HepG2 (cell line): Measurements from ENCODE around the gene HKDC1. TPM values are rescaled to one million over a fixed set of nuclear protein-coding genes. Genes with fewer than 3 reads are reported as not detected.

ENCODE experiments used
- ATAC-seq: fragments of 200-7000 bp; cut with Tn5 transposase; 3 replicates; pipeline ENCODE4 v1.9.1; 2020; ENCODE audit warnings: mild to moderate bottlenecking, moderate library complexity
- BruUV-seq: library from RNA; stranded (reverse); fragments of 400-500 nt; replicated peaks from 2 replicates; lab custom pipeline; 2021; lab: Mats Ljungman, UMichigan
- CTCF ChIA-PET: fragments of 300-600 bp; formaldehyde crosslinking; extraction: SDS; loops from one replicate; lab custom pipeline; 2021; ENCODE audit warnings: low total read pairs, inconsistent platforms, low intra/inter-chr PET ratio; lab: Yijun Ruan, JAX
- POLR2A ChIA-PET: fragments of 350-600 bp; sonication (Branson Sonifier 250); formaldehyde crosslinking; loops from one replicate; lab custom pipeline; 2020; ENCODE audit warnings: antibody characterized with exemption, inconsistent platforms; lab: Yijun Ruan, JAX
- DNase-seq: peaks from one replicate; pipeline ENCODE4 v3.0.0-alpha.2; 2015; ENCODE audit warnings: low spot score
- FAIRE-seq: peaks from 3 replicates; lab custom pipeline; 2011; peaks lifted over from hg19 to GRCh38; lab: Jason Lieb, UNC
- H2AFZ ChIP-seq: one replicate; pipeline ENCODE4 v1.6.1; 2011; ENCODE audit warnings: low read length, inconsistent platforms
- H3K27ac ChIP-seq: fragments of 300-600 bp; 3 replicates; pipeline ENCODE4 v1.8.0; 2011; ENCODE audit warnings: mixed run types, mild to moderate bottlenecking, mixed read lengths, low read length, inconsistent platforms; ENCODE audit not compliant: insufficient read depth; ENCODE audit errors: extremely low read length
- H3K27me3 ChIP-seq, 2 experiments: fragments of 200-600 bp in 1 of 2; 2 replicates in 1 of 2; 3 replicates in 1 of 2; pipeline versions ENCODE4 v1.6.0 to v1.8.0; 2011; ENCODE audit warnings: low read length in 2 of 2, mild to moderate bottlenecking in 2 of 2, moderate library complexity in 2 of 2, inconsistent platforms in 1 of 2; ENCODE audit not compliant: insufficient read depth in 2 of 2, control insufficient read depth in 1 of 2
- H3K36me3 ChIP-seq, 2 experiments: fragments of 200-600 bp in 1 of 2; replicated peaks in 1 of 2; 2 replicates in 1 of 2; 3 replicates in 1 of 2; pipeline versions ENCODE4 v1.5.1 to v1.8.0; 2011; ENCODE audit warnings: low read length in 2 of 2, inconsistent platforms in 1 of 2; ENCODE audit not compliant: insufficient read depth in 2 of 2, control insufficient read depth in 1 of 2
- H3K4me1 ChIP-seq: 2 replicates; pipeline ENCODE4 v1.5.1; 2012; ENCODE audit warnings: low read length, inconsistent platforms; ENCODE audit not compliant: insufficient read depth
- H3K4me2 ChIP-seq: 2 replicates; pipeline ENCODE4 v1.6.0; 2011; ENCODE audit warnings: low read depth, low read length, inconsistent platforms
- H3K4me3 ChIP-seq, 3 experiments: fragments of 200-600 bp in 1 of 3; sonication (generic), shearing (Covaris generic) in 1 of 3; replicated peaks in 1 of 3; 2 replicates each; pipeline ENCODE4 v1.5.1; 2011 to 2016; ENCODE audit warnings: low read length in 3 of 3, inconsistent platforms in 2 of 3, low read depth in 2 of 3, mild to moderate bottlenecking in 2 of 3, control low read depth in 1 of 3, mixed read lengths in 1 of 3; ENCODE audit not compliant: insufficient read depth in 1 of 3
- H3K79me2 ChIP-seq: one replicate; pipeline ENCODE4 v1.6.1; 2011; ENCODE audit warnings: low read length, inconsistent platforms; ENCODE audit not compliant: insufficient read depth
- H3K9ac ChIP-seq: 2 replicates; pipeline ENCODE4 v1.6.0; 2011; ENCODE audit warnings: mild to moderate bottlenecking, low read depth, low read length, inconsistent platforms; ENCODE audit not compliant: insufficient read depth
- H3K9me3 ChIP-seq: 2 replicates; pipeline ENCODE4 v1.5.1; 2012; ENCODE audit warnings: mild to moderate bottlenecking, low read length
- H4K20me1 ChIP-seq: 2 replicates; pipeline ENCODE4 v1.6.0; 2011; ENCODE audit warnings: inconsistent platforms, mild to moderate bottlenecking, low read length, moderate library complexity; ENCODE audit not compliant: insufficient read depth
- BRCA1 ChIP-seq: sonication (generic); formaldehyde crosslinking; IDR thresholded peaks from 2 replicates; pipeline ENCODE4 v1.4.0; 2020; ENCODE audit warnings: missing genetic modification reagents
- DNMT1 ChIP-seq: sonication (generic); formaldehyde crosslinking; IDR thresholded peaks from 2 replicates; pipeline ENCODE4 v1.5.1; 2020; ENCODE audit warnings: mild to moderate bottlenecking, missing genetic modification reagents
- GABPB1 ChIP-seq: IDR thresholded peaks from 2 replicates; pipeline ENCODE4 v1.6.1; 2016; ENCODE audit warnings: mild to moderate bottlenecking, missing genetic modification reagents, moderate library complexity, missing compliant biosample characterization
- HIVEP1 ChIP-seq: sonication (generic); formaldehyde crosslinking; IDR thresholded peaks from 2 replicates; pipeline ENCODE4 v1.4.0; 2020; ENCODE audit warnings: mild to moderate bottlenecking, missing genetic modification reagents
- KDM6A ChIP-seq: IDR thresholded peaks from 2 replicates; pipeline ENCODE4 v1.6.1; 2016; ENCODE audit warnings: low read depth
- NFIC ChIP-seq: IDR thresholded peaks from 2 replicates; pipeline ENCODE4 v1.6.1; 2012; ENCODE audit warnings: mild to moderate bottlenecking, low read length, inconsistent platforms
- PRMT3 ChIP-seq: sonication (generic); formaldehyde crosslinking; IDR thresholded peaks from 2 replicates; pipeline ENCODE4 v1.8.1; 2022; ENCODE audit warnings: low read depth, mild to moderate bottlenecking, moderate library complexity, missing genetic modification reagents, borderline replicate concordance
- RAD51 ChIP-seq: fragments of 450-650 bp; IDR thresholded peaks from 2 replicates; pipeline ENCODE4 v1.6.1; 2016; ENCODE audit warnings: borderline replicate concordance
- RFX5 ChIP-seq: IDR thresholded peaks from 2 replicates; pipeline ENCODE4 v1.6.1; 2011; ENCODE audit warnings: low read depth, low read length, improper control_type of control experiment
- ZBTB46 ChIP-seq: sonication (generic); formaldehyde crosslinking; IDR thresholded peaks from 2 replicates; pipeline ENCODE4 v1.4.0; 2020; ENCODE audit warnings: mild to moderate bottlenecking, missing genetic modification reagents, borderline replicate concordance
- ZFP41 ChIP-seq: sonication (generic); formaldehyde crosslinking; IDR thresholded peaks from 2 replicates; pipeline ENCODE4 v1.4.0; 2020; ENCODE audit warnings: mild to moderate bottlenecking, missing genetic modification reagents, borderline replicate concordance
- ZNF20 ChIP-seq: sonication (generic); formaldehyde crosslinking; IDR thresholded peaks from 2 replicates; pipeline ENCODE4 v1.4.0; 2020; ENCODE audit warnings: mild to moderate bottlenecking, moderate library complexity, missing genetic modification reagents
- ZNF446 ChIP-seq: sonication (generic); formaldehyde crosslinking; IDR thresholded peaks from 2 replicates; pipeline ENCODE4 v1.5.0; 2020; ENCODE audit warnings: mild to moderate bottlenecking, missing genetic modification reagents
- ZSCAN31 ChIP-seq: sonication (generic); formaldehyde crosslinking; IDR thresholded peaks from 2 replicates; pipeline ENCODE4 v1.5.0; 2020; ENCODE audit warnings: low read depth, mild to moderate bottlenecking, missing genetic modification reagents
- WGBS: methylation state at CpG from one replicate; pipeline ENCODE4 v1.1.6; 2017; ENCODE audit warnings: low lambda C conversion rate; 5-methylcytosine and 5-hydroxymethylcytosine counted together
- in situ Hi-C: cut with HindIII; loops from 2 replicates; pipeline ENCODE4 v1.10.0; 2017; ENCODE audit warnings: low pct_unique_long_range_greater_than_20kb; ENCODE audit not compliant: extremely low pct_ligation_motif_present
- intact Hi-C: fragments of 100-400 bp; cut with micrococcal nuclease; formaldehyde crosslinking; loops from one replicate; pipeline ENCODE4 v1.10.0; 2022; ENCODE audit not compliant: unreplicated experiment
- polyA plus RNA-seq, 8 experiments: library from polyadenylated mRNA; depleted of rRNA in 3 of 8; stranded (reverse) in 7 of 8; unstranded in 1 of 8; fragments of >200 nt; fragmentation: Illumina TruSeq in 4 of 8; extraction: Trizol in 4 of 8; gene quantifications; 2 replicates each; pipeline versions ENCODE4 v1.2.1 to v1.2.3, GENCODE V29; 2011 to 2016; ENCODE audit warnings: low read depth in 4 of 8, missing spikeins in 1 of 8, mixed read lengths in 1 of 8; ENCODE audit not compliant: insufficient read depth in 1 of 8
- total RNA-seq, 5 experiments: library from RNA; depleted of rRNA; stranded (reverse); fragments of >200 nt; fragmentation: Illumina TruSeq; extraction: Trizol; gene quantifications; 2 replicates each; pipeline ENCODE4 v1.2.3, GENCODE V29; 2016; ENCODE audit warnings: low read depth in 1 of 5
- TF ChIP-seq, protein P1 (sequence below): sonication (generic); formaldehyde crosslinking; IDR thresholded peaks from 2 replicates; pipeline ENCODE4 v1.8.0; 2022; ENCODE audit warnings: missing genetic modification reagents, low read depth, mild to moderate bottlenecking, borderline replicate concordance

The HKDC1 gene
- total and polyA plus RNA-seq, 2 of the 13 experiments (the other 11 are each of a cell fraction or from before 2014, with no cell fraction given) = 8.1 to 12.4 TPM

GRCh38 chr10:69287181-69287580 lies 67.0 kb downstream of the HKDC1 start:
- Histone ChIP-seq H4K20me1 (no peaks in the 10 kb centered on the region), H3K36me3 (no peaks in the 10 kb centered on the region), H2AFZ (no peak overlapping the region), H3K9me3 (no peaks in the 10 kb centered on the region), H3K79me2 (no peaks in the 10 kb centered on the region), H3K4me1 (no peaks in the 10 kb centered on the region; the same call in 1 of the 2 replicates), H3K4me2 (no peak overlapping the region), H3K27ac (no peak overlapping the region), H3K4me3 (no peak overlapping the region), H3K27me3 (peaks cover 0 to 9% of the 10 kb centered on the region in 2 experiments; a peak in 2 of 5 replicates), H3K9ac (no peak overlapping the region)
- in situ Hi-C loops (no loop called here), intact Hi-C loops (no loop called here)
- 51% methylated on average over 4 of the region's 4 CpGs for WGBS
- ChIA-PET POLR2A (no interaction called here), CTCF (no interaction called here)
- no peak for FAIRE-seq
- no TSS peak for BruUV-seq
- no peak for TF ChIP-seq RAD51
- no peak for TF ChIP-seq ZNF446 (CRISPR knock-in tag)
- TF ChIP-seq KDM6A (CRISPR knock-in tag) = no peak
- TF ChIP-seq ZBTB46 (CRISPR knock-in tag) = no peak
- TF ChIP-seq ZFP41 (CRISPR knock-in tag) = no peak
- TF ChIP-seq, protein P1, sequence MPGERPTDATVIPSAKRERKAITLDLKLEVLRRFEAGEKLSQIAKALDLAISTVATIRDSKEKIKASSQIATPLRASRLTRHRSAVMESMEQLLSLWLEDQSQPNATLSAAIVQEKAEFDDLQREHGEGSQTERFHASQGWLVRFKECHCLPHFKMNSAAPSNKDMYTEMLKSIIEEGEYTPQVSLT = no peak
- TF ChIP-seq GABPB1 (CRISPR knock-in tag) = no peak
- TF ChIP-seq BRCA1 = no peak
- TF ChIP-seq HIVEP1 (CRISPR knock-in tag) = no peak
- TF ChIP-seq ZSCAN31 (CRISPR knock-in tag) = no peak
- no peak for TF ChIP-seq NFIC
- TF ChIP-seq ZNF20 (CRISPR knock-in tag) = no peak
- no peak for TF ChIP-seq PRMT3
- TF ChIP-seq RFX5 = no peak
- no peak for TF ChIP-seq DNMT1
- DNase-seq = no peak
- no peak for ATAC-seq
